Subcutaneous abdominal adipose tissue (tissue), 5 donors: Measurements from ENCODE around the gene SUCLG1.

Source experiments
- H3K27ac ChIP-seq: one replicate; pipeline ENCODE4 v1.7.0; 2013; ENCODE audit warnings: low read depth, mild to moderate bottlenecking, inconsistent platforms, low read length, moderate library complexity
- H3K27me3 ChIP-seq, 5 donors: one replicate each; pipeline ENCODE4 v1.7.0; 2013; ENCODE audit warnings: low read length in 5 of 5, inconsistent platforms in 1 of 5; ENCODE audit not compliant: control insufficient read depth in 5 of 5, insufficient read depth in 4 of 5
- H3K36me3 ChIP-seq, 5 donors: one replicate each; pipeline ENCODE4 v1.7.0; 2013; ENCODE audit warnings: low read length in 5 of 5; ENCODE audit not compliant: control insufficient read depth in 5 of 5, insufficient read depth in 5 of 5
- H3K4me1 ChIP-seq, 5 donors: one replicate each; pipeline ENCODE4 v1.7.0; 2013; ENCODE audit warnings: low read length in 5 of 5, mild to moderate bottlenecking in 3 of 5, moderate library complexity in 1 of 5; ENCODE audit not compliant: control insufficient read depth in 5 of 5, insufficient read depth in 5 of 5
- H3K4me3 ChIP-seq, 5 donors: one replicate each; pipeline ENCODE4 v1.7.0; 2013; ENCODE audit warnings: low read length in 5 of 5, low read depth in 1 of 5
- H3K9ac ChIP-seq, 5 donors: one replicate each; pipeline ENCODE4 v1.7.0; 2013; ENCODE audit warnings: low read length in 5 of 5, mild to moderate bottlenecking in 4 of 5, moderate library complexity in 3 of 5
- H3K9me3 ChIP-seq, 5 donors: one replicate each; pipeline ENCODE4 v1.7.0; 2013; ENCODE audit warnings: low read length in 5 of 5; ENCODE audit not compliant: control insufficient read depth in 5 of 5
- donor health status: healthy.
- donor health status: healthy.
- donor health status: healthy.
- donor health status: healthy.
- donor health status: healthy.

SUCLG1 gene

GRCh38 chr2:84467389-84467788, 8.3 kb upstream of the SUCLG1 start:
- Histone ChIP-seq H3K4me1 (peaks cover 0 to 26% (median 16%) of the 10 kb centered on the region in 5 donors), H3K27ac (no peak overlapping the region), H3K9ac (no peak overlapping the region), H3K27me3 (no peaks in the 10 kb centered on the region), H3K36me3 (no peaks in the 10 kb centered on the region), H3K9me3 (peaks cover 0 to 10% (median 3%) of the 10 kb centered on the region in 5 donors), H3K4me3 (peak overlapping the region in 1 of 5 donors; percentile 21)

DNA sequence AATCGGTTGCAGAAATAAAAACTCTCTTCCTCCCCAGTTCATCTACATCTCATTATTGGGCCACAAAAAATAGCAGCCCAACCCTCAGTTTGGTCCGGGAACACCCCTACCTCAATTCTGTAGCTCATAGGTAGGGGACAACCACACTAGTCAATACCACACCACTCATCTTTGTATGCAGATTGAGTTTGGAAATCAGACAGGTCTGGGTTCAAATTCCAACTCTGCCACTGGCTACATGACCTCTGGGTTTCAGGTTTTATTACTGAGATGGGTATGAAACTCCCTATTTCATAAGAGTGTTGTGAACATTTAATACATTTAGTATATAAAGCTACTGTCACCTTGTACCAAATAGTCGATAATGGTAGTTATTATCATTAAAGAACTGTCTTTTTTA, 2.2 kb upstream of the SUCLG1 start:
- no peaks in the 10 kb centered on the region for H3K27me3 ChIP-seq
- no peaks in the 10 kb centered on the region for H3K9me3 ChIP-seq
- H3K9ac ChIP-seq, result no peak overlapping the region
- H3K27ac ChIP-seq, result peak overlapping the region; percentile 99
- H3K4me1 ChIP-seq, result peaks cover 5 to 32% (median 31%) of the 10 kb centered on the region in 5 donors
- no peak overlapping the region for H3K4me3 ChIP-seq
- H3K36me3 ChIP-seq, result no peaks in the 10 kb centered on the region

GRCh38 chr2:84460670-84461069, 1.6 kb upstream of the SUCLG1 start:
- Histone ChIP-seq H3K27ac (peak overlapping the region; percentile 99), H3K9me3 (no peaks in the 10 kb centered on the region), H3K4me3 (no peak overlapping the region), H3K9ac (no peak overlapping the region), H3K4me1 (peaks cover 5 to 38% (median 31%) of the 10 kb centered on the region in 5 donors), H3K27me3 (no peaks in the 10 kb centered on the region), H3K36me3 (no peaks in the 10 kb centered on the region)

DNA sequence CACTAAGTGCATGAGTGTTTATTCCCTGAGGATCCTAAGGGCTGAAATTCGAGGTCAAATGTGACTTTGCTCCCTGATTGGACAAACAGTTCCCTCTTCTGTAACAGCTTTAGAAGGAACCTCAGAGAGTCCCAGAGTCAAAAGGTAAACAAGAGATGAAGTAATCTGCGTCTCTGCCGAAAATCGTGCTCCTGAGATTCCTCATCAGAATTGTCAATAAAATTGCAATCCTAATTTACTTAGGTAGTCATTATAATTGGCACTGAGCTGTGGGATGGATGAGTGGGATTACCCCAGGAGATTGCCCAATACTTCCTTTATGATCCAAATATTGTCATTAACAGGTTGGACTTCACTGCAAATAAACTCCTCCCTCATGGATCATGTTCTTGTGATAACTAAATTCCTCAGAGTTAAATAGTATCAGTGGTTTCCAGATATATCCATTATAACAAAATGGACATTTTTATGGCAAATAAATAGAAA, 907 bp upstream of the SUCLG1 start:
- Histone ChIP-seq H3K9me3 (no peaks in the 10 kb centered on the region), H3K36me3 (no peaks in the 10 kb centered on the region), H3K27me3 (no peaks in the 10 kb centered on the region), H3K4me3 (peak overlapping the region; percentile 74 to 97 (median 88)), H3K4me1 (peaks cover 5 to 38% (median 31%) of the 10 kb centered on the region in 5 donors), H3K27ac (peak overlapping the region; percentile 99), H3K9ac (peak overlapping the region; percentile 89 to 99 (median 97))

DNA sequence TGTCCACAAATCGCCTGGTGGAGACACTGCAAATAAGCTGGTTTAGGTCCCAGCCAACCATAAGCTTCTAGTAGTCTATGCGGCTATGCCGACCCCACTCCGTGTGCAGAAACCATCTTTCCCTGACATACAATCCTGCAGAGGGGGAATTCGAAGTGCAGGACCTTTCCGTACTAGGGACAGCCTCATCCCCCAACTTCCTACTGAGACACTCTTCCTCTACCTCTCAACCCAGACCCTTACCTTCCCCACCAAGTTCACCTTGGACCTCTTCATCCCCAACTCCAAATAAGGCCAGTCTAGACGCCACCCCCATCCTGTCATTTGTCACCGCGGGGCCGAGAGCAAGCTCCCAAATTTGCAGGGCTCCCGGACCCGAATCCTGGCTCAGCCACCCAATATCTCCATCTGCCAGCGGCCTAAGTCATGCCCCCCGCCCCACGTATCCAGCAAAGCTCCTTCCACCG, 496 bp downstream of the SUCLG1 start:
- H3K27me3 ChIP-seq, result no peaks in the 10 kb centered on the region
- H3K4me3 ChIP-seq, result peak overlapping the region; percentile 74 to 95 (median 87)
- H3K4me1 ChIP-seq, result peaks cover 5 to 38% (median 31%) of the 10 kb centered on the region in 5 donors
- no peaks in the 10 kb centered on the region for H3K9me3 ChIP-seq
- H3K27ac ChIP-seq, result peak overlapping the region; percentile 99
- H3K9ac ChIP-seq, result peak overlapping the region; percentile 89 to 99 (median 97)
- H3K36me3 ChIP-seq, result peaks cover 0 to 2% (median 0%) of the 10 kb centered on the region in 5 donors

DNA sequence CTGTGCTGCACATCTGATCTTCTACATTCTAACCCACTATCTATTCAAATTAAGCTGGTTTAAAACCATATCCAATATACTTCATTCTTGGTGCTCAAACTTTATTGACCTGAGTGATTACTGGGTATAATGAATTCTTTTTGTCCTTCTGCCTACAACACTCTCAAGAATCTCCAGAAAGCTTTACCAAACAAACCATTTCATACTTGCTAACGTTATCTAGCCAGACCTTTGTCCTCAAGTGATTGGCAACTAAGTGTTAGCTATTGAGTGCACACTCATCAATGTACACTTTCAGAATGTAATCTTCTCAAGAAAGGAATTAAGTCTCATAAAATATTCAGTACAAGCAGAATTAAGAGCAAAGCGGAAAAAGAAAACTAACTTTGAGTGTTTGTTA, 1.4 kb downstream of the SUCLG1 start:
- H3K9me3 ChIP-seq, result no peaks in the 10 kb centered on the region
- peak overlapping the region; percentile 99 for H3K27ac ChIP-seq
- peaks cover 5 to 40% (median 31%) of the 10 kb centered on the region in 5 donors for H3K4me1 ChIP-seq
- H3K9ac ChIP-seq, result peak overlapping the region in 3 of 5 donors; percentile 30 to 98 (median 97)
- peak overlapping the region in 4 of 5 donors; percentile 45 to 95 (median 80) for H3K4me3 ChIP-seq
- H3K27me3 ChIP-seq, result no peaks in the 10 kb centered on the region
- peaks cover 0 to 2% (median 0%) of the 10 kb centered on the region in 5 donors for H3K36me3 ChIP-seq

DNA sequence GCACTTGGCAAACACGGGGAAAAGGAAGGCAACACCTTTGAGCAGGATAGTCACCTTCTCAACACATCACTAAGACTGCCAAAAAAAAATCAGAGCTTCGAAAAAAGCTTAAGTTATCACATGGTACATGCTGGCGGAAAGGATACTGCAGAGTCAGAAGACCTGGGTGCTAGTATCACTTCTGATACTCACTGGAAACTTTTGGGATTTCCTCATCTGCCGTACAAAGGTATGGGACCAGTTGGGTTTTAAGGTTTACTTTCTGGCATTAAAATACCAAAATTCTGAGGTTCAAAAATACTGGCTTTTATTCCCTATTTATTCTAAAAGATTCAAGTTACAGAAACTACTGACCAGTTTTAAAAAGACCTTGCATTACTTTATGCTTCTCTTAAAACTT, 2.9 kb downstream of the SUCLG1 start:
- Histone ChIP-seq H3K9me3 (no peaks in the 10 kb centered on the region), H3K4me3 (no peak overlapping the region), H3K27me3 (no peaks in the 10 kb centered on the region), H3K36me3 (peaks cover 0 to 2% (median 0%) of the 10 kb centered on the region in 5 donors), H3K27ac (no peak overlapping the region), H3K4me1 (peaks cover 5 to 43% (median 29%) of the 10 kb centered on the region in 5 donors), H3K9ac (no peak overlapping the region)

DNA sequence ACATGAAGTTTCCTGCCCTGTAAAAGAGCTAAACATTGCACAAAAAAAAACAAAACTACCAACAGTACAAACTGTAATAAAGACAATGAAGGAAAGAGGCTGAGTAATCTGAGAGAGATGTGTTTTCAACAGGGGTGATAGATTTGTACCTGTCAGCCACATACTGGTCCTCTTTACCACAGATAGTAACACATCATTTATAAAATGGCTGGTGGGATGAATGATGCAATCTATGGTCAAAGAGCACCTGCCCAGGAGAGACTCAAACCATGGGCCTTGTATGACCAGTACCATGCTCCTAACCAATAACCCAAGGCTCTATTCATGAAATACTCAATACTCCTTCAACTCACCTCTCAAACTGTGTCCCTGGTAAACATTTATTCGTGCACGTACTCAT, 4.5 kb downstream of the SUCLG1 start:
- Histone ChIP-seq H3K4me1 (peaks cover 0 to 46% (median 31%) of the 10 kb centered on the region in 5 donors), H3K27ac (no peak overlapping the region), H3K27me3 (no peaks in the 10 kb centered on the region), H3K9ac (no peak overlapping the region), H3K4me3 (no peak overlapping the region), H3K9me3 (no peaks in the 10 kb centered on the region), H3K36me3 (peaks cover 0 to 2% (median 0%) of the 10 kb centered on the region in 5 donors)

GRCh38 chr2:84452624-84453023, 6.5 kb downstream of the SUCLG1 start:
- Histone ChIP-seq H3K9ac (no peak overlapping the region), H3K4me1 (peaks cover 0 to 42% (median 17%) of the 10 kb centered on the region in 5 donors), H3K4me3 (no peak overlapping the region), H3K9me3 (no peaks in the 10 kb centered on the region), H3K27me3 (no peaks in the 10 kb centered on the region), H3K36me3 (peaks cover 0 to 6% (median 3%) of the 10 kb centered on the region in 5 donors), H3K27ac (no peak overlapping the region)

DNA sequence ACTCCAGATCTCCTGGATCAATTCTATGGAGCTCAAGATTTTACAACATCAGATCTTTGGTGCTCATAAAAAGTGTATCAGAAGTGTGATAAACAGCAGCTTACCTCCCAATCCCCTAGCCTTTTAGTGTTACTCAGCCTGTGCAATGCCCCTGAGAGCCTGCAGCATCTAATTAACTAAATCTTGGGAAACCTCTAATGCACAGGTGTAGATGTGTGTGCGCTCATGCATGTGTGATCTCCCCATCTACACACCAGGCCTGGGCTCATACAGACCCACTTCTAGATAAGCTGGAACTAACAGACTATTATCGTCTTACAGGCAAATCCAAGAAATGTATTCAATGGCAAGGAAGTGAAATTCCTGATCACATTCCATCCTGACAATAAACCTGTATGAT, 7.5 kb downstream of the SUCLG1 start:
- Histone ChIP-seq H3K4me1 (peaks cover 0 to 32% (median 10%) of the 10 kb centered on the region in 5 donors), H3K27me3 (no peaks in the 10 kb centered on the region), H3K9me3 (no peaks in the 10 kb centered on the region), H3K27ac (no peak overlapping the region), H3K4me3 (no peak overlapping the region), H3K36me3 (peaks cover 3 to 11% (median 8%) of the 10 kb centered on the region in 5 donors), H3K9ac (no peak overlapping the region)
